Activated T-helper 9 cell treated with anti-CD3 and anti-CD28 coated beads, Interleukin-2, amount 50 U/mL, for 16 hours (primary cell): Measurements from ENCODE around the gene RTP4.
"Not testable (repeated sequence)": the region's sequence is repeated elsewhere in the genome, so short reads cannot be mapped to it uniquely, and the experiment has no call there.

Source experiments
- DNase-seq: peaks from one replicate; pipeline ENCODE4 v3.0.0-alpha.2; 2020; ENCODE audit warnings: low read depth

RTP4 gene

DNA sequence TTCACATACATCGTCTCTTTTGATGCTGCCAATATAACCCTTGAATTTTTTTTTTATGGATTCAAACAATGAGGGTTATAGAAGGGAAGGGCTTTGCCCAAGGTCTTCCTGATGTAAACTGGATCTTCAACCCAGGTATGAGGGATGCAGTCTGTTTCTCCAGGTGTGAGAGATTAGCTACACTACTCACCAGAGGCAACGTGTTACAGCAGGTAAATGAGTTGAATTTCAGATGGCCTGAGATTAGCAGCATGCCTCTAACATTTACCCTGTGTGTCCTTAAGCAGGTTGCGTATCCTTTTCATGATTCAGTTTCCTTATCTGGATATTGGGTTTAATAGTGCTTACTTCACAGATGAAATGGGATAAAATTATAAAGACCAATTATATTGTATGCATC lies 1.9 kb downstream of the RTP4 start:
- DNase-seq: no peak

DNA sequence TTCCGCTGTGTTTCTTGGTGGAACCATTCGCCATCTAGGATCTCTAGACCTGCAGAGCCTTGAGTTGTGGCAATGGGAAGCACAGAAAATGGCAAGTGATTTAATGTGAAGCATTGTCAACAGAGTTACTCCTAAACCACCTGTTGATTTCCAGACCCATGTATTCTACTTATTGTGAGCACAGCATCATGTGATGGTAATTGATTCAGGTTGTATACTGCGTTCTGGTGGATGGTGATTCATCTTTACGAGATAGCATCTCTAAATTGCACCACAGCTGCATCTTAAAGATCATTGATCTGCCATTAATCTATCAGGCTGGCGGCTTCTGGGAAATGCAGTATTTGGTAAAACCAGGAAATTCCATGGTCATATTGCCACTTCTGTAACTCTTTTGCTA lies 7.4 kb downstream of the RTP4 start:
- DNase-seq: no peak

DNA sequence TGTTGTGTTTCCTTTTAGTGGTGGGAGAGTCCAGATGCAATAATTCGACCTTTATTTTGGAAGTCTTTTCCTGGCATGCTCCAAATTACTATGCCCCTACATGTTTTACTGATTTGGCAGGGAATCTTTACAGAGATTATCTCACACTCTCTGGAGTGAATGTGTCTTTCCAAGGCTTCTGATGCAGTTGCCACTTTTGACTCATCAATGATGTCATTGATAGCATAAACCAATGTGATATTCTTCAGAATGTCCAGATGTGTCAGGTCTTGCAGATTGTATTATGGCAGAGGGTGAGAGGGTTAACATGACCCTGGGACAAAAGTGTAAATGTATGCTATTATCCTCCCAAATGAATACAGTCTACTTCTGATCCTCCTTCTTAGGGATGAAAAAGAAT lies 9.7 kb downstream of the RTP4 start:
- DNase-seq: no peak

DNA sequence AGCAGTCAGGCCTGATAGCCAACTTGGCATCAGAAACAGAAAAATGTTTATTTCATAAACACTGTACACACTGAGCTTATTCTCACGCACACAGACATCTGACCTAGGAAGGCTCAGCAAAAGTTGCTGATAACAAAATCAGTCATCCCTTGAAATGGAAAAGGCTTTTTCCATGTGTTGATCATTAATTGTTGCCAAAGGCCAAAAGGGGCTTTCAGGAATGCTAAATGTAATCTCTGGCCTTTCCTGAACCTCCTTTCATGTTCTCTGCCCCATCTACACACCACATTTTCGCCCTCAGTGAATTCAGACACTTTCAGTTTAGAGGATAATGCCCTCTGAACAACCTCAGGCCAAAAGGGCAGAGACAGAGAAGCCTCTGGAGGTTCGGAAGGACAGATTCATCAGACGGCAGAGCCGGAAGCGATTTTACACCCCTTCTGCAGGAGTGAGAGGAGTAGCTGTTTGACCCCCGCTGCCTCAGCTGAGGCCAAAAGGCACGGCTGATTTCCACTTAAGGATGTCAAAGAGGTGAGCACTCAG lies 14.5 kb downstream of the RTP4 start:
- DNase-seq: no peak

DNA sequence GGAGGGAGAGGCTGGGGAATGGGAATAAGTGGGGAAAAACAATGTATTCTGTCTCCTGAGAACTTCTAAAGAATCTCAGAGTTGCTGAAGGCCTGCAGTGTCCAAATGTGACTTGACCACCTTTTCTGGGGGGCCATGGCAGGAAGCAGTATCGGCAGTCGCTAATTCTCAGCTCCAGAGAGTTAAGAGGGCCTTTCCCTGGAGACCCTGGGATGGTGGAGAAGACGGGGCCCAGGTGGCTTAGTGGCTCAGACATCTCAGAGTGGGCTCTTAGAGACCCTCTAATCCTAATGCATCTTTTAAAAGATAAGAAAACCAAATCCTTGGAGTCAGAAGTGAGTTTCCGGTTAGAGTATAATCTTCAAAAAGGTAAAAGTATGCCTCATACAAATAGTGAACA lies 15.1 kb downstream of the RTP4 start:
- DNase-seq: no peak

DNA sequence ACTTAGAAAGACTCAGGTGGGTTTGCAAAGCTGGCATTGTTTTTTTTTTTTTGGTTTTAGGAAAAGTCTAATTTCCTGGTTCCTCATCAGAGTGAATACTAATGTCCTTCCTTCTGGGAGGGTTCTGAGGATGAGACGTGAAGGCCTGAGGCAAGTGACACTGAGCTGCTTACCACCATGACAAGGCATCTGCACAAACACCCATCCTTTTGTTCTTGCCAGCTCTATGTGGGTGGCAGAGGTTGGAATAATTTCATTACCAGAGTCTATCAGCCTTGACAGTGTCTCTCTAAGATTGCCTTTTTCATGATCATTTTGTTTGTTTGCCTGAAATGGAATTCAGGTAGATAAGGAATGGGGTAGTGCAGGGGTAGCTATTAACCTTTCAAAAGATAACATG lies 17.1 kb downstream of the RTP4 start:
- DNase-seq: no peak

DNA sequence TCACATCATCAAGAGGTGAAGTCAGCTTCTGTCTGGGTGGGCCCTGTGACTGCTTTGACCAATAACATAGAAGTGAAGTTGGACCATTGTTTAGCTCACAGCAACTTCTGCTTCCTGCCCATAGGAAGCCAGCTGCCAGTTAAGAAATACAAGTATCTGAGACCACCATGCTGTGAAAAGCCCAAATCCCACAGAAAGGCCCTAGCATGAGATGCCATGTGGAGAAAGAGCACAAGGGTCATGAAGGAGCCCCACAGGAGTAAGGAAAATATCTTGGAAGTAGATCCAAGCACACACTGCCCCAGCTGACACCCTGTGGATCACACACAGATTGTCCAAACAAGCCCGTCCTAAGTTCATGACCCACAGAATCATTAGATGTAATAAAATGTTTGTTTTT lies 28.5 kb downstream of the RTP4 start:
- DNase-seq: no peak

DNA sequence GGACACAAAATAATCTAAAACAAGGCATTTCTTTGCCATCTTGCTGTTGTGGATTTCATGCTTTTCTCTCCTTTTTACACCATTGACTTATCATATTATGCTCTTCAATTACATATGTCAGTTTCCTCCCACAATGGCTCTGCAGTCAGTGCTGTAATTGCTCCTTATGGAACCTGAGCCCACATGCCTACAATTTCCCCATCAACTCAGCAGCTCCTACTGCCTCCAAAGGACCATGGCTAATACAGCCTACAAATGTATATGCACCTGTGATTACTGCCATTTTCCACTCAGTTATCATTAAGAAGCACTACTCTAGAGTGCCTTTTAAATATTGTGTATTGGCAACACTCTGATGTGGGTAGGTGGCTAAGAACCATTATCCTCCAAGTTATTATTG lies 30.8 kb downstream of the RTP4 start:
- DNase-seq: no peak

DNA sequence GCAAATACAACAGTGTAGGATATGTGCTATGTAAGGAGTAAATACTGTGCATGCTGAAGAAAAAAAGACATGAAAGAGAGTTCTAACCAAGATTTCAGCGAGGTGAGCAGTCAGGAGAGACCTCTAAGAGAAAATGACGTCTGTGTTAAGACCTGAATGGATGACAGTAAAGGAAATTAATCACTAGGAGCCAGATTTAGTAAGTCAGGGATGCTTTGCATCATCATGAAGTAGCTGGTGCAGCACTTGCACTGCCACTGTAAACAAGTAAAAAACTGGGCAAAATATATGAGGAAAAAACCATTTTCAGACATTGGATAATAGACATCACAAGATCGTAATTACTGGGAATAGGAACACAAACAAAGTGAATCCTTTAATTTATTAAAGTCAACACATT lies 32.6 kb downstream of the RTP4 start:
- DNase-seq: no peak

DNA sequence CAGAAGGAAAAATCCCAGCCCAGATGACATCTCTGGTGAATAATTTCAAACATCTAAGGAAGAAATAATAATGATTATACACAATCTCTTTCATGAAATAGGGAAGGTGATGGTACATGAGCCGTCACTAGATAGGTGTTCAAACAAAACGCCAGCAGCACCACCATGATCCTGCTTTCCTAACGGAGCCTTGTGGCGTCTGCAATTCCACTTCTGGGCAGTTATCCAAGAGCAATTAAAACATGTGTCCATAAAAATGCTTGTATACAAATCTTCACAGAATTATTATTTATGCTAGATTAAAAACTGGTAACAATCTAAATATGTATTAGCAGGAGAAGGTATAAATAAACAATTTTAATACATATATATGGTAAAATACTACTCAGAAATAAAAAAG lies 33.7 kb downstream of the RTP4 start:
- no peak for DNase-seq

DNA sequence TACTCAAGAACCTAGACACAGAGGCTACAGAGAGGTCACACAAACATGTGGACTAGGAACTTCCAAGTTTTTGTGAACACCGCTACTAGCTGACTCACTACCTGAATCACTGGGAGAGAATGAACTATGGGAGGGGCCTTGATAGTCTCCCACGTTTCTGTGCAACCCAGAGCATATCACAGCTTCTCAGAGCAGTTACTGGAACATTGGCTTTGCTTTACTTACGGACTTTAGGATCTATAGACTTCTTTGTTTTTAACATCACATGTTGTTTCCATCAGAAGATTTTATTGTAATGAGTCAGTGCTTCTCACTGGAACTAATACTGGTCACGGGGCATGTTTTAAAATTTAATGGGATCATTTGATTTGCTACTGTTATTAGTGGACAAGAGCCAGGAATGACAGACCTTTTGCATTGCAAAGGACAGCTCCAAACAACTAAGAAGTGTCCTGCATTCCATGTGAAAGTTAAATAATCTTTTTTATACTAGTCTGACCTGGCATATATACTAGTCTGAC lies 35.6 kb downstream of the RTP4 start:
- DNase-seq: no peak

DNA sequence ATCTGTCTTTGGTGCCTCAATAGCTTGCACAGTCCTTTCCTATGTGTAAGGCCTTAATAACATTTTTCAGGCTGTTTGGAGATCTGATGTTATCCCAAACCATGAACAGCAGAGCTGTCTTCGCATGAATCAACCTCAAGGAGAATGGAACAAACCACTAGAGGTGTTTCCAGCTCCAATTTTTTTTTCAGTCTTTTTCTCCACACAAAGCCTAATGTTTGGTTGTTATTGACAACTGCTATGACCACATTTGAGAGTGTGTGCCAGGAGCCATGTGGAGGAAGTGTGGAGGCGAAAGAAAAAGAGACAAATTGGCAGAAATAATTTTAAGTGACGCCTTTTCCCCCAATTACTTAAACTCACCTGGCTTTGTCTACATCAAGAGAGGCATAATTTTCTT lies 38.7 kb downstream of the RTP4 start:
- no peak for DNase-seq

DNA sequence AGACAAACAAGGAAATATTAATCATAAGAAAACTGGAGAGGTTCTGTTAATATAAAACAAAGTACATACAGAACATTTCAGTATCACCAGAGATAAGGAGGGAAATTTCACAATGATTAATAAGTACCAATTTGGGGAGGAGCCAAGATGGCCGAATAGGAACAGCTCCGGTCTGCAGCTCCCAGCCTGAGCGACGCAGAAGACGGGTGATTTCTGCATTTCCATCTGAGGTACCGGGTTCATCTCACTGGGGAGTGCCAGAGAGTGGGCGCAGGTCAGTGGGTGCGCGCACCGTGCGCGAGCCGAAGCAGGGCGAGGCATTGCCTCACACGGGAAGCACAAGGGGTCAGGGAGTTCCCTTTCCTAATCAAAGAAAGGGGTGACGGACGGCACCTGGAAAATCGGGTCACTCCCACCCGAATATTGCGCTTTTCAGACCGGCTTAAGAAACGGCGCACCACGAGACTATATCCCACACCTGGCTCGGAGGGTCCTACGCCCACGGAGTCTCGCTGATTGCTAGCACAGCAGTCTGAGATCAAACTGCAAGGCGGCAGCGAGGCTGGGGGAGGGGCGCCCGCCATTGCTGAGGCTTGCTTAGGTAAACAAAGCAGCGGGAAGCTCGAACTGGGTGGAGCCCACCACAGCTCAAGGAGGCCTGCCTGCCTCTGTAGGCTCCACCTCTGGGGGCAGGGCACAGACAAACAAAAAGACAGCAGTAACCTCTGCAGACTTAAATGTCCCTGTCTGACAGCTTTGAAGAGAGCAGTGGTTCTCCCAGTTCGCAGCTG lies 44.0 kb downstream of the RTP4 start:
- DNase-seq: not testable (repeated sequence)
